ENCODE measurements around the gene ENPP3. TPM values are rescaled to one million over a fixed set of nuclear protein-coding genes. Genes with fewer than 3 reads are reported as not detected.

ENPP3 gene
- total and polyA plus RNA-seq, 10 of the 15 experiments (the other 5 are each of a cell fraction or from before 2014, with no cell fraction given), result 0.01 TPM; not detected in 9

DNA sequence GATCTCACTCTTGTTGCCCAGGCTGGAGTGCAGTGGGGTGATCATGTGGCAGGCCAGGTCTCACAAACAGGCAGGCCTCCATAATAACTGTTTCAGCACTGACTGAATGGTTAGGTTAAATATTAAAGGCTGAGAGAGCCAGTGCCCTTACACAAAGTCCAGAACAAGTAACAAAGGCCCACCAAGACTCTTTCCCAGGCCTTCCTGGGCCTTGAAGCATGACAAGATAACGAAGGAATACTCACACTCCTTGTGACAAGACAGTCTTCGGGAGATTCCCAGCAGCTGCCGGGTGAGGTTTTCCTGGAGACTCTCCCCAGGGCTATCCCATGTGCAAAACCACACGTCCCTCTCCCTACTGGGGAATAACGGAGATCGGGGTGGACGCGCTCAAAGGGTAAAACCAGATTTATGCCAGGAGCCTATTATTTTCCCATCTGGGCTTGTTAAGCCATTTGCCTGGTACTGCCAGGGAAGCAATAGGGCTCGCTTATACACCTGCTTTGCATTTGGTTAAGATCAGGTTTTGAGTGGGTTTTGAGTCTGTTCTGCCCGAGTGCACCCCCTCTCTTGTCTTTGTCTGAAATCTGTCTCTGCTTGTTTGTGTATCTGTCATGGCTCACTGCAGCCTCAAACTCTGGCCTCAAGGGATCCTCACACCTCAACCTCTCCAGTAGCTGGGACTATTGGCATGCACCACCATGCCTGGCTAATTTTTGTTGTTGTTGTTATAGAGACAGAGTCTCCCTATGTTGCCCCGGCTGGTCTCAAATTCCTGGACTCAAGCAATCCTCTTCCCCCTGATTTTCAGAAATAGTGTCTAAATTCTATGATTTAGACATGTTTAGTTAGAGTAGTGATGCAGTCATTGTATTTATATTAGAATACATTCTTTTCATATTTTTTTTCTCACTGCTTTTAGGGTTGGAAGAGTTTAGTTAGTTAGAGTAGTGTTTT is 1.4 kb upstream of the ENPP3 start:
- no peaks in the 10 kb centered on the region for H3K9me3 ChIP-seq (replicated peaks; ENCODE audit: control insufficient read depth, insufficient read depth, low read length)
- H3K4me2 ChIP-seq (ENCODE audit: control insufficient read depth, insufficient read depth), result no peak overlapping the region
- ChIA-PET SMC1A (ENCODE audit: uncharacterized antibody, unreplicated experiment) (interaction anchor here (1.3 to 1.4 kb wide), 2 partner anchors 8 to 16 kb away, joined by 3 to 7 read pairs; partner anchors contain the start of gene MED23), RAD21 (ENCODE audit: unreplicated experiment) (no interaction called here), CTCF (interaction anchor here (0.7 to 1.6 kb wide), 3 partner anchors 8 to 103 kb away, joined by 3 to 15 read pairs (median 3); partner anchors contain the start of gene MED23), POLR2A (no interaction called here)
- in situ Hi-C loops (cut with MboI), result no loop called here
- H2AFZ ChIP-seq (ENCODE audit: control insufficient read depth, low read depth, low read length), result no peak overlapping the region
- ATAC-seq, result peak; percentile 87
- no peaks in the 10 kb centered on the region for H3K36me3 ChIP-seq (ENCODE audit: control insufficient read depth in 2 of 2, insufficient read depth in 2 of 2, low read length in 1 of 2)
- no peak for TF ChIP-seq POLR2AphosphoS2 (IDR thresholded peaks at IDR 0.05; ENCODE audit: low read depth, low read length)
- no peak for TF ChIP-seq ASH2L (IDR thresholded peaks at IDR 0.05; ENCODE audit: borderline replicate concordance, low read depth)
- TF ChIP-seq IKZF2 (IDR thresholded peaks at IDR 0.05), result 0 out of 4 replicates have a peak, but pooled peaks of 1 of the 2 experiments have one; percentile 22
- no peak for TF ChIP-seq TARDBP (IDR thresholded peaks at IDR 0.05; ENCODE audit: borderline replicate concordance)
- TF ChIP-seq BCL11A (IDR thresholded peaks at IDR 0.05; ENCODE audit: low read depth, low read length), result no peak
- TF ChIP-seq PAX5 (IDR thresholded peaks at IDR 0.05; ENCODE audit: borderline replicate concordance, low read depth, low read length), result peak; percentile 70; the same call in 1 of the 2 replicates
- H3K79me2 ChIP-seq (ENCODE audit: control insufficient read depth, insufficient read depth, low read length), result no peaks in the 10 kb centered on the region
- H3K27me3 ChIP-seq (replicated peaks in 1 of 2; ENCODE audit: control insufficient read depth in 2 of 2, insufficient read depth in 2 of 2, low read length in 1 of 2), result no peaks in the 10 kb centered on the region; a peak in 2 of 4 replicates
- H3K27ac ChIP-seq (ENCODE audit: control insufficient read depth, insufficient read depth), result no peak overlapping the region
- intact Hi-C loops (cut with micrococcal nuclease; ENCODE audit: unreplicated experiment), result loop anchor here (5.0 kb wide), 1 partner anchor 52 kb away; no protein-coding TSS in a partner anchor
- FAIRE-seq, result no peak
- H4K20me1 ChIP-seq (ENCODE audit: control insufficient read depth, insufficient read depth), result no peaks in the 10 kb centered on the region; the same call in 1 of the 2 replicates
- WGBS (ENCODE audit: insufficient coverage, insufficient replicate concordance, low lambda C conversion rate, missing lambda C conversion rate), result 5% methylated on average over 11 of the region's 11 CpGs
- H3K9ac ChIP-seq (ENCODE audit: control insufficient read depth, insufficient read depth, low read length), result no peak overlapping the region
- H3K4me3 ChIP-seq, result no peak overlapping the region
- no peaks in the 10 kb centered on the region; the same call in 1 of the 2 replicates for H3K4me1 ChIP-seq (ENCODE audit: control insufficient read depth, insufficient read depth, low read length)
- DNase-seq (ENCODE audit: low read depth, low spot score), result no peak
- BruUV-seq (replicated peaks), result no TSS peak

Measured in GM12878 (cell line).